Activated naive CD8-positive, alpha-beta T cell treated with anti-CD3 and anti-CD28 coated beads, Interleukin-2, amount 10 ng/mL, durations not matched to agents 7 days and 5 days (primary cell): ENCODE data around the gene LRRC8E. TPM values are rescaled to one million over a fixed set of nuclear protein-coding genes. Genes with fewer than 3 reads are reported as not detected.
A peak's percentile ranks its signal among the peaks of the same experiment; 100 is the strongest.

ENCODE experiments used
- ATAC-seq: fragments of 150-1000 bp; cut with Tn5 transposase; one replicate; pipeline ENCODE4 v1.10.0; 2021; ENCODE audit warnings: low read depth, moderate library complexity
- POLR2A ChIA-PET: fragments of 350-600 bp; sonication (Branson Sonifier 250); formaldehyde crosslinking; loops from one replicate; lab custom pipeline; 2021; ENCODE audit warnings: antibody characterized with exemption; lab: Charles Lee
- DNase-seq: peaks from one replicate; pipeline ENCODE4 v3.0.0; 2021
- H3K27ac Mint-ChIP-seq: one replicate; pipeline ENCODE4 v1.8.0; 2022; ENCODE audit warnings: mild to moderate bottlenecking, mixed read lengths
- H3K27me3 Mint-ChIP-seq: one replicate; pipeline ENCODE4 v1.8.0; 2022; ENCODE audit warnings: mild to moderate bottlenecking, moderate library complexity, mixed read lengths
- H3K36me3 Mint-ChIP-seq: one replicate; pipeline ENCODE4 v1.8.0; 2021; ENCODE audit warnings: mild to moderate bottlenecking, mixed read lengths
- H3K4me1 Mint-ChIP-seq: one replicate; pipeline ENCODE4 v1.8.0; 2021; ENCODE audit warnings: mixed read lengths
- H3K4me3 Mint-ChIP-seq: one replicate; pipeline ENCODE4 v1.8.0; 2022; ENCODE audit warnings: mild to moderate bottlenecking, moderate library complexity, mixed read lengths
- H3K9me3 Mint-ChIP-seq: one replicate; pipeline ENCODE4 v1.8.0; 2021; ENCODE audit warnings: mixed read lengths
- total RNA-seq, 2 experiments: library from RNA; stranded (reverse); gene quantifications; one replicate each; pipeline ENCODE4 v1.2.3, GENCODE V29; 2021

The LRRC8E gene
- not detected for total RNA-seq

DNA sequence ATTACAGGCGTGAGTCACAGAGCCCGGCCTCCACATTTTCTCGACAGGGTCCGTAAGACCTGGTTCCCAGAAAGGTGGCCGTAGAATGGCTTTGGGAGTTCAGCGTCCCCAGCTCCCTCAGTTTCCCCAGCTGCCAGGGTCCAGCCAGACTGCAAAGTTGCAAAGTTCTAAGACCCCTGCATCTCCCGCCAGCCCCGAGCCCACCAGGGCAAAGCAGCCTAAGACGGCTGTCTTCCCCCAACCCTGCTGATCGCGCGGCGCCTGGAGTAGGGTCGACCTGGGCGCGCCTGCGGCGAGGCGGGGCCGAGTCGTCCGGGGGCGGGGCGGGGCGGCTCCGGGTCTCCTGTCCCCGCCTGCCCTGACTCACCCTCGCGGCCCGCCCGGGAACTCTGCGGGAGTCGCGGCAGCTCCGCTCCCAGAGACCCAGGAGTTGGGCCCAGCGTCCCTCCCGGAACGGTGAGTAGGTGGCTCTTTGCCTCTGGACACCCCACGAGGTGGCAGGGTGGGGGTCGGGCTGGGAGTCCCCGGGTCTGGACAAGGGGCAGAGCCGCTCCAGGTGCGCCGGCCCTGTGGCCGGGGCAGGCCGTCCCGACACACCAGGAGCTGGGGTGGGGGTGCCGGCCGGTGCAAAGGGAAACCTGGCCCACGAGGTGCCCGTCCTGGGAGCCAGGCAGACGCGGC lies at the start of gene LRRC8E:
Gene LRRC8E, plus strand, starts transcription at position 366 of the 681 bp plus-strand sequence. CDS start 7,094 bp downstream, outside the sequence.
- Mint-ChIP-seq H3K4me1 (peaks cover 5% of the 10 kb centered on the region), H3K9me3 (no peaks in the 10 kb centered on the region), H3K27ac (no peak within 1 kb of the TSS), H3K27me3 (peaks cover 23% of the 10 kb centered on the region), H3K36me3 (no peaks in the 10 kb centered on the region), H3K4me3 (no peak within 1 kb of the TSS)
- peak; percentile 79 for ATAC-seq
- no peak for DNase-seq
- POLR2A ChIA-PET, result no interaction called here

DNA sequence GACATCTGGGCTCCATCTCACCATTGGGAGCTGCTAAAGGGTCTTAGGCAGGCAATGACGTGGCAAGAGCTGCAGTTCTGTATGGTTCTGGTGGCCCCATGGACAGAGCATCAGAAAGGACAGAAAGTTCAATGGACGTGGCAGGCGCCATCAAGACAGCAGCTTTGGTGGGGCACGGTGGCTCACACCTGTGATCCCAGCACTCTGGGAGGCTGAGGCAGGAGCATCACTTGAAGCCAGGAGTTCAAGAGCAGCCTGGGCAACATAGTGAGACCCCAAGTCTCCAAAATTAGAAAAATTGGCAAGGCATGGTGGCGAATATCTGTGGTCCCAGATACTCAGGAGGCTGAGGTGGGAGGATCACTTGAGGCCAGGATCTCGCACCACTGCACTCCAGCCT lies 48.8 kb upstream of the LRRC8E start:
- POLR2A ChIA-PET, result no interaction called here
- no peak overlapping the region for H3K27ac Mint-ChIP-seq
- H3K27me3 Mint-ChIP-seq, result no peaks in the 10 kb centered on the region
- H3K4me1 Mint-ChIP-seq, result no peaks in the 10 kb centered on the region
- DNase-seq (no peak), ATAC-seq (no peak)
- H3K9me3 Mint-ChIP-seq, result no peaks in the 10 kb centered on the region
- H3K4me3 Mint-ChIP-seq, result no peak overlapping the region
- no peaks in the 10 kb centered on the region for H3K36me3 Mint-ChIP-seq

DNA sequence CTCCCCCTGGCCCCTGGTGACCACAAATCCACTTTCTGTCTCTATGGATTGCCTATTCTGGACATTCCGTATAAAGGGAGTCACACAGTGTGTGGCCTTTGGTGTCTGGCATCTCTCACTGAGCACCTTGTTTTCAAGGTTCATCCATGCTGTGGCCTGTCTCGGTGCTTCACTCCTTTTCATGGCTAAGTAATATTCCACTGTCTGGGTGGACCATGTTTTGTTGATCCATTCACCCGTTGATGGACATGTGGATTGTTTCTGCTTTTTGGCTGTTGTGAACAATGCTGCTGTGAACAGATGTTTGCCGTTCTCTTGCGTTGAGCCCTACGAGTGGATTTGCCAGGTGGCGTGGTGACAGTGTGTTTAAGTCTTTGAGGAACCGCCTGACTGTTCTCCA lies 47.7 kb upstream of the LRRC8E start:
- no peaks in the 10 kb centered on the region for H3K4me1 Mint-ChIP-seq
- no peaks in the 10 kb centered on the region for H3K36me3 Mint-ChIP-seq
- POLR2A ChIA-PET, result no interaction called here
- ATAC-seq (no peak), DNase-seq (no peak)
- H3K4me3 Mint-ChIP-seq, result no peak overlapping the region
- H3K27ac Mint-ChIP-seq, result no peak overlapping the region
- no peaks in the 10 kb centered on the region for H3K9me3 Mint-ChIP-seq
- H3K27me3 Mint-ChIP-seq, result no peaks in the 10 kb centered on the region

DNA sequence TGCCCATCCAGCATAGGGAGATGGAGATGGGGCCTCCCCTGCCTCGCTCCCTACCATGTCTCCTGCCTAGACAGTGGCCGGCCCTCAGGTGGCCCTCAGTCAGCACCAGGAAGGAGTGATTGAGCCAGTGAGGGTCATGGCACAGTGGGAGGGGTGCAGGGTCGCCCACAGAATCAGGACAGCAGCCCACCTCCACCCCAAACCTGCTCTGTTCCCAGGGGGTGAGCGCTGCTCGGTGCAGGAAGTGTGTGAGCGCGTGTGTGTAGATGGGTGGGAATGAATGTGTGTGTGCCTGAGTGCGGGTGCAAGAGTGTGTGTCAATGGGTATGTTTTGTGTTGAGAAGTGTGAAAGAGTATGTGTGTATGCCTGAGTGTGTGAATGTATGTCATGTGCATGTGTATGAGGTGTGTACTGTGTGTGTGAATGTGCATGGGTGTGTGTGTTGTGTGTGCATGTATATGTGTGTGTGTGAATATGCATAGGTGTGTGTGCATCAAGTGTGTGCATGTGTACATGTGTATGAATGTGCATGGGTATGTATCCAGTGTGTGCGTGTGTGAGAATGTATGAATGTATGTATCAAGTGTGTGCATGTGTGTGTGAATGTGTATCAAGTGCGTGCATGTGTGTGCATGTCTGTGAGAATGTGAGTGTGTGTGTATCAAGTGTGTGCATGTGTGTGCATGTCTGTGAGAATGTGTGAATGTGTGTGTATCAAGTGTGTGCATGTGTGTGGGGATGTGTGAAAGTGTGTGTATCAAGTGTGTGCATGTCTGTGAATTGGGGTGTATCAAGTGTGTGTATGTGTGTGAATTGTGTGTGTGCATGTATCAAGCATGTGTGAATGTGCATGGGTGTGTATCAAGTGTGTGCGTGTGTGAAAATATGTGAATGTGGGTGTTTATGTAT lies 46.3 kb upstream of the LRRC8E start:
- Mint-ChIP-seq H3K27me3 (no peaks in the 10 kb centered on the region), H3K9me3 (no peaks in the 10 kb centered on the region), H3K4me1 (no peaks in the 10 kb centered on the region), H3K27ac (no peak overlapping the region), H3K4me3 (no peak overlapping the region), H3K36me3 (no peaks in the 10 kb centered on the region)
- POLR2A ChIA-PET, result no interaction called here
- DNase-seq (no peak), ATAC-seq (no peak)

DNA sequence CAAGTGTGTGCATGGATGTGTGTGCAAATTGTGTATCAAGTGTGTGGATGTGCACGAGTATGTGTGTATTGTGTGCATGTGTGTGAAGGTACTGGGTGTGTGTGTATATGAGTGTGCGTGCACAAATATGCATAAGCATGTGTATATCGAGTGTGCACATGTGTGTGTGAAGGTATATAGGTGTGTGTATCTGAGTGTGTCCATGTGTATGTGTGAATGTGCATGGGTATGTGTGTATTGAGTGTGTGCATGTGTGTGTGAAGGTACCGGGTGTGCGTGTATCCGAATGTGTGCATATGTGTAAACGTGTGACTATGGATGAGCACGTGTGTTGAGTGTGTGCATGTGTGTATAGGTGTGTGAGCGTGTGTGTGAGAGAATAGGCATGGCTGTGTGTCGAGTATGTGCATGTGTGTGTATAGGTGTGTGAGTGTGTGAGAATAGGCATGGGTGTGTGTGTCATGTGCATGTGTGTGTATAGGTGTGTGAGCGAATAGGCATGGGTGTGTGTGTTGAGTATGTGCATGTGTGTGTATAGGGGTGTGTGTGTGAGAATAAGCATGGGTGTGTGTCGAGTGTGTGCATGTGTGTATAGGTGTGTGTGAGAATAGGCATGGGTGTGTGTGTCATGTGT lies 45.5 kb upstream of the LRRC8E start:
- Mint-ChIP-seq H3K9me3 (no peaks in the 10 kb centered on the region), H3K4me3 (no peak overlapping the region), H3K27ac (no peak overlapping the region), H3K27me3 (no peaks in the 10 kb centered on the region), H3K4me1 (no peaks in the 10 kb centered on the region), H3K36me3 (no peaks in the 10 kb centered on the region)
- ATAC-seq (no peak), DNase-seq (no peak)
- POLR2A ChIA-PET, result no interaction called here

DNA sequence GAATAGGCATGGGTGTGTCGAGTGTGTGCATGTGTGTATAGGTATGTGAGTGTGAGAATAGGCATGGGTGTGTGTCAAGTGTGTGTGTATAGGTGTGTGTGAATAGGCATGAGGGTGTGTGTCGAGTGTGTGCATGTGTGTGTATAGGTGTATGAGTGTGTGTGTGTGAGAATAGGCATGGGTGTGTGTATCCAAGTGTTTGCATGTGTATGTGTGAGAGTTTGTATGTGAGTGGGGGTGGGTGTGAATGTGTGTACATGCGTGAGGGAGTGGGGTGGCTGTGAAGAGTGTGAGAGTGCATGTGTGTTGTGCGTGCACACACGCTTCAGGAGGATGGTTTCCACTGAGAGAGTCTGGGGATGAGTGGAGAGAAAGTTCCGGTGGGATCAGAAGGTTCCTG lies 44.8 kb upstream of the LRRC8E start:
- Mint-ChIP-seq H3K4me1 (no peaks in the 10 kb centered on the region), H3K27me3 (no peaks in the 10 kb centered on the region), H3K27ac (no peak overlapping the region), H3K4me3 (no peak overlapping the region), H3K36me3 (no peaks in the 10 kb centered on the region), H3K9me3 (no peaks in the 10 kb centered on the region)
- POLR2A ChIA-PET, result no interaction called here
- no peak for DNase-seq
- ATAC-seq, result no peak

DNA sequence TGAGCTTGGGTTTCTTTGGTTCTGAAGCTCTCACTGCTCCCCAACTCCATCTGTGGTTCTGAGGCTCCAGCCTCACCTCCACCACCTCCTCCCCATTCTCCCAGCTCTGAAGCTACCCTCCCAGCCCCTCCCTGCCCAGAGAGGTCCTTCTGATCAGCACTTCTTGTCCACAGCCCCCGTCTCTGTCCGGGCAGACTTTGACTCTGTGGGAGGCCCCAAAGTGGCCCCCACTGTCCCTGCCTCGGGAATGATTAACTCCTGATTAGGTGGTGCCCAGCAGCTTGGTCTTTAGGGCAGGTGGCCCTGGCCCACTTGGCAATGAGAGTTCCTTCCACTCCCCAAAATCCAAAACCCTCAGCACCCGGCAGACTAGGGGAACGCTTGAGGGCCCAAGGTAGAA lies 43.9 kb upstream of the LRRC8E start:
- no peak for DNase-seq
- Mint-ChIP-seq H3K4me1 (no peaks in the 10 kb centered on the region), H3K27me3 (no peaks in the 10 kb centered on the region), H3K9me3 (no peaks in the 10 kb centered on the region), H3K4me3 (no peak overlapping the region), H3K36me3 (no peaks in the 10 kb centered on the region), H3K27ac (no peak overlapping the region)
- no peak for ATAC-seq
- POLR2A ChIA-PET, result interaction anchor here (0.5 kb wide), 1 partner anchor 128 kb away, joined by 3 read pairs; no protein-coding TSS in a partner anchor

DNA sequence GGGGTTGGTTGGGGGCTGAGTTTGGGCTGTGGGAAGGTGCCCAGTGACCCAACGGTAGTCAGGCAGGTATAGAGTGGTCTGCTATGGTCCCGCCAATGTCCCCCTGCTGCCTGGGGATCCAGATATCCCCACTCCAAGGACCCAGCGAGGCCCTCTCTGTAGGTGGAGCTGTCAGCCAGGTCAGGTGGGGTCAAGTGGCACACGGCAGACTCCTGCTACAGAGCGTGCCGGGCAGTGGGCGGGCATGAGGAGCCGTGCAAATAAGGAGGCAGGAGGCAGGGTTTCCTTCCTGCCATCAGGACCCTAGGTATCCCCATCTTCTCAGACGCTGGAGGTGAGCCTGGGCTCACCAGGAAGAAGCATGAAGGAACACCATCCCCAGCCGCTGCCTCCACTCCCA lies 43.4 kb upstream of the LRRC8E start:
- ATAC-seq, result no peak
- Mint-ChIP-seq H3K27me3 (no peaks in the 10 kb centered on the region), H3K4me1 (no peaks in the 10 kb centered on the region), H3K4me3 (no peak overlapping the region), H3K36me3 (no peaks in the 10 kb centered on the region), H3K9me3 (no peaks in the 10 kb centered on the region), H3K27ac (no peak overlapping the region)
- POLR2A ChIA-PET, result no interaction called here
- no peak for DNase-seq

DNA sequence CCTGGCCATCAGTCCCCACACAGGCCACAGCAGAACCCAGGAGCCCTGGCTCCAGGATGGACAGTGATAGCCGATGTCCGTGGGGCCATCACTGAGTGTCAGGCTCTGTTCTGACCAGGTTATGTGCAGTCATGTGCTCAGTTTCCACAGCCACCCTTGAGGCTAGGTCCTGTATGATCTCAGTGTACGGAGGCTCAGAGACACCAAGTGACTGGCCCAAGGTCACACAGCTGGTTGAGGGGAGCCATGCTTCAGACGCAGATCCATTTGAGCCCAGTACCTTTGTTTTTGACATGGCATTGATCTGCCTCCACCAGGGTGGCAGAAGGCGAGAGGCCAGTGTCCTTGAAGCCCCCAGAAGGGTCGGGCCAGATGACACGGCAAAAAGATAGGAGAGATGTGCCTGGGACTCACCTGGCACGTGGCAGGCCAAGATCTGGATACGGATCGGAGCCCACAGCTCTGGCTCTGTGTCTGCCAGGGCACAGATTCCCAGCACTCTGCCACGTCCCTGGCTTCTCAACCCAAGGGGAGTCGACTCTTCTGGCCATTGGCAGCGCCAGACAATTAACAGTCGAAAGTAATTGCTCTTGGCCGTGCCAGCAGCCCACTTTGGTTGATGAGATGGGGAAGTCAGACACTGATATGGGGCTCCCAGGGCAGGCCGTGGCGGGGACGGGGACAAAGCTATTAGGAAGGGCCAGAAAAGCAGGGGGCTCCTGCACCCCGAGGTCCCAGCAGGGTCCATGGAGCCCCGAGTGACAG lies 42.7 kb upstream of the LRRC8E start:
- H3K4me1 Mint-ChIP-seq, result no peaks in the 10 kb centered on the region
- POLR2A ChIA-PET, result no interaction called here
- no peaks in the 10 kb centered on the region for H3K36me3 Mint-ChIP-seq
- ATAC-seq (no peak), DNase-seq (no peak)
- H3K4me3 Mint-ChIP-seq, result no peak overlapping the region
- no peaks in the 10 kb centered on the region for H3K27me3 Mint-ChIP-seq
- H3K27ac Mint-ChIP-seq, result no peak overlapping the region
- H3K9me3 Mint-ChIP-seq, result no peaks in the 10 kb centered on the region

DNA sequence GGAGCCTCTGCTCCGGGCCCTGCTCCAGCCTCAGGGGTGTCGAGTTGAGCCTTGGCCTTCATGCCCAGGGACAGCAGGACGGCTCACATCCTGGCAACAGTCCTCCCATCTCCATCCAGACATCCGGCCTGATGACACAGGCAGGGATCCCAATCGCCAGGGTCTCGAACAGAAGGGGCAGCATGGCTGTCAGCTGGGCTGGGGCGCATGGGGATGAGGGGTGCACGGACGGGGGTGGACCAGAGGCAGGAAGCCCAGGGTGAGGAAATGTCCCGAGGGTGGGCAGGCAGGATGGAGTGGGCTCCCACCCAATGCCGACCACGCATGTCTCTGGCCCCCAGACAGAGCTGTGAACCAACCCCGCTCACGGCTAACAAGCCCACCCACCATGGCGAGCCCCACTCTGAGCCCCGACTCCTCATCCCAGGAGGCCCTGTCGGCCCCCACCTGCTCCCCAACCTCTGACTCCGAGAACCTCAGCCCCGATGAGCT lies 42.1 kb upstream of the LRRC8E start:
- ATAC-seq, result no peak
- Mint-ChIP-seq H3K36me3 (no peaks in the 10 kb centered on the region), H3K27ac (no peak overlapping the region), H3K27me3 (no peaks in the 10 kb centered on the region), H3K4me3 (no peak overlapping the region), H3K9me3 (no peaks in the 10 kb centered on the region), H3K4me1 (no peaks in the 10 kb centered on the region)
- POLR2A ChIA-PET, result no interaction called here
- no peak for DNase-seq

DNA sequence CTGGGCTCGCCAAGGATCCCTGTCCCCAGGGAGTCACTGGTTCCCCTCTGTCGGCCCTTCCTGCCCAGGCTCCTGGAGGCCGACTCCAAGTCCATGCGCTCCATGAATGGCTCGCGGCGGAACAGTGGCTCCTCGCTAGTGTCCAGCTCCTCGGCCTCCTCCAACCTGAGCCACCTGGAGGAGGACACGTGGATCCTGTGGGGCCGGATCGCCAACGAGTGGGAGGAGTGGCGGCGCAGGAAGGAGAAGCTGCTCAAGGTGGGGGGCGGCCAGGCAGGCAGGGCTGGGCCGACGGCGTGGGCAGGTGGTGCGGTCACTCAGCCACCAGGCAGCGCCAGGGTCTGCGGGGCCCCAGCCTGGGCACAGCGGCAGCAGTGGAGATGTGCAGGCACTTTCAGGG lies 40.6 kb upstream of the LRRC8E start:
- H3K4me3 Mint-ChIP-seq, result no peak overlapping the region
- H3K36me3 Mint-ChIP-seq, result no peaks in the 10 kb centered on the region
- H3K27me3 Mint-ChIP-seq, result no peaks in the 10 kb centered on the region
- ATAC-seq (no peak), DNase-seq (no peak)
- POLR2A ChIA-PET, result no interaction called here
- no peaks in the 10 kb centered on the region for H3K4me1 Mint-ChIP-seq
- H3K9me3 Mint-ChIP-seq, result no peaks in the 10 kb centered on the region
- H3K27ac Mint-ChIP-seq, result no peak overlapping the region

DNA sequence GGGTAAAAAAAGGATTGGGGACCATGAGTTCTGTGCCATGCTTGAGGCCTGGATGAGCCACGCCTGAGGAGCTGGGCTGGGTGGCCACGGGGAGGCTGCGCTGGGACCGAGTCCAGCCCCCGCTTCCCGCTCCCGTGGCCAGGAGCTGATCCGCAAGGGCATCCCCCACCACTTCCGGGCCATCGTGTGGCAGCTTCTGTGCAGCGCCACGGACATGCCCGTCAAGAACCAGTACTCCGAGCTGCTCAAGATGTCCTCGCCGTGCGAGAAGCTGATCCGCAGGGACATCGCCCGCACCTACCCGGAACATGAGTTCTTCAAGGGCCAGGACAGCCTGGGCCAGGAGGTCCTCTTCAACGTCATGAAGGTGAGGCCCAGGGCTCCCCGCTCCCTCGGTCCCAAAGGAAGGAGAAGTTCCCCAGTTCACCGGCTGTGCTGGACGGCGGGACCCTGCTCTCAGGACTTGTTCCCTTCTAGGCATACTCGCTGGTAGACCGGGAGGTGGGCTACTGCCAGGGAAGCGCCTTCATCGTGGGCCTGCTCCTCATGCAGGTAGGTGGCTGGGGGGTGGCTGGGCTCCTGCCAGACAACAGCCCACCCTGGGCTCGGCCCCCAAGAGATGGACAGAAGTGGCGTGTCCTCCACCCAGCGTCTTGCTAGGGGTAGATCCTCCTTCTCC lies 39.4 kb upstream of the LRRC8E start:
- no peaks in the 10 kb centered on the region for H3K4me1 Mint-ChIP-seq
- H3K9me3 Mint-ChIP-seq, result no peaks in the 10 kb centered on the region
- no peaks in the 10 kb centered on the region for H3K36me3 Mint-ChIP-seq
- ATAC-seq (no peak), DNase-seq (no peak)
- POLR2A ChIA-PET, result interaction anchor here (0.6 kb wide), 1 partner anchor 560 kb away, joined by 3 read pairs; no protein-coding TSS in a partner anchor
- H3K27me3 Mint-ChIP-seq, result no peaks in the 10 kb centered on the region
- no peak overlapping the region for H3K27ac Mint-ChIP-seq
- H3K4me3 Mint-ChIP-seq, result no peak overlapping the region
